Lower leg skin (tissue), 4 donors: Measurements from ENCODE around the gene FGF12. TPM values are rescaled to one million over a fixed set of nuclear protein-coding genes. Genes with fewer than 3 reads are reported as not detected.

ENCODE experiments used
- DNase-seq, 2 donors: peaks; one replicate each; pipeline ENCODE4 v3.0.0-alpha.2; 2019; ENCODE audit warnings: low spot score in 2 of 2
- H3K4me3 ChIP-seq: fragments of 200-600 bp; sonication (generic); 2 replicates; pipeline ENCODE4 v1.5.1; 2017; ENCODE audit warnings: mild to moderate bottlenecking, low read depth; ENCODE audit not compliant: poor library complexity, severe bottlenecking
- CTCF ChIP-seq, 3 donors: fragments of 450-650 bp; IDR thresholded peaks; one replicate each; pipeline ENCODE4 v1.5.1; 2016; ENCODE audit warnings: antibody characterized with exemption in 3 of 3, mild to moderate bottlenecking in 3 of 3, moderate library complexity in 2 of 3
- POLR2A ChIP-seq, 2 donors: fragments of 450-650 bp; IDR thresholded peaks; one replicate each; pipeline ENCODE4 v1.6.1; 2016 to 2017; ENCODE audit warnings: antibody characterized with exemption in 2 of 2, mild to moderate bottlenecking in 1 of 2, moderate library complexity in 1 of 2
- WGBS, 2 donors: methylation state at CpG; one replicate each; pipeline ENCODE4 v1.1.5; 2018; 5-methylcytosine and 5-hydroxymethylcytosine counted together
- intact Hi-C: fragments of 100-400 bp; cut with DNase I; formaldehyde crosslinking; loops from one replicate; pipeline ENCODE4 v1.15.0; 2023; ENCODE audit warnings: low total_unique reads
- total RNA-seq, 4 donors: library from RNA; depleted of rRNA; stranded (reverse); fragments of >200 nt; gene quantifications; one replicate each; pipeline ENCODE4 v1.1.0, GENCODE V29; 2016

The FGF12 gene
- total RNA-seq, 4 donors from 2014 or later: 0.05 to 0.45 (median 0.19) TPM; not detected in 1

- WGBS, 2 donors: 80 to 84% methylated on average over 7 of the region's 7 CpGs
- intact Hi-C loops: no loop called here
- no peak for DNase-seq
- no peak overlapping the region for H3K4me3 ChIP-seq
- TF ChIP-seq POLR2A (IDR thresholded peaks at IDR 0.05) (no peak), CTCF (IDR thresholded peaks at IDR 0.05) (no peak)
Measured at GRCh38 chr3:192212979-192213378, 514.4 kb downstream of the FGF12 start.

GRCh38 chr3:192212335-192212734, 515.0 kb downstream of the FGF12 start:
- 62 to 65% methylated on average over 2 of the region's 2 CpGs for WGBS, 2 donors
- intact Hi-C loops: no loop called here
- H3K4me3 ChIP-seq: no peak overlapping the region
- DNase-seq: no peak
- TF ChIP-seq CTCF (IDR thresholded peaks at IDR 0.05) (no peak), POLR2A (IDR thresholded peaks at IDR 0.05) (no peak)

DNA sequence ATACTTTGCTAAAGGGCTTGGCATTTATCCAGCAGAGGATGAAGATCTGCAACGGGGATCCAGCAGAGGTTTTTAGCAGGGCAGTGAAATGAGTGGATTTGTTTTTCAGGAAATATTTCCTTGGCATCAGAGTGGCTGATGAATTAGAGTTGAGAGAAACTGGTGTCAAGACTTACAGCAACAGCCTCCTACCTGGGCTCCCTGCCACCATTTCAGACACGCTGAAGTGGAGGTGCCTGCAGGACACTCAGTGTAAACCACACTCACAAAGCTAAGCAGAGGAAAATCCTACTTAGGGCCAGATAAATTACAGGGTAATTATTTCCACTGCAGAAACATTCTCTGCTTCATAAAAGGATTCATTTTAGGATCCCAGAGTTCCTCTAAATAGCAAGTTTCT, 519.7 kb downstream of the FGF12 start:
- intact Hi-C loops: no loop called here
- 12 to 13% methylated on average over 2 of the region's 2 CpGs for WGBS, 2 donors
- no peak overlapping the region for H3K4me3 ChIP-seq
- DNase-seq: no peak
- no peak for TF ChIP-seq CTCF (IDR thresholded peaks at IDR 0.05)
- no peak for TF ChIP-seq POLR2A (IDR thresholded peaks at IDR 0.05)

DNA sequence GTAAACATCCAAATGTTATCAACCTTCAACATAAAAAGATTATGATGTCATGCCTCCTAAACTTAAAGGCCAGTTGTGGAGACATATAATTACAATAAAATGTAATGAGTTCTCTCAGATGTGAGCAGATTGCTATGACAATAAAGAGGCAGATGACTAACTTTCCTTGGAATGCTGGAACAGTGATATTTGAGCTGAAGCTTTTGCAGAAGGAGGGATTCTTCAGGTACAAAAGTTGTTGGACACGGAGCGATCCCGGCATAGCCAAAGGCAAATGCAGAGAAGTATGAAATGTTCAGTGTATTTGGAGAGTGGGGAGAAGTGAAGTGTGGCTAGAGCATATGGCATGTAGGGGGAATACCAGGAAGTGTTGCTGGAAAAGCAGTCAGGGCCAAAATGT, 520.1 kb downstream of the FGF12 start:
- intact Hi-C loops: no loop called here
- no peak for TF ChIP-seq POLR2A (IDR thresholded peaks at IDR 0.05)
- TF ChIP-seq CTCF (IDR thresholded peaks at IDR 0.05): no peak
- no peak for DNase-seq
- H3K4me3 ChIP-seq: no peak overlapping the region
- 74 to 78% methylated on average over 3 of the region's 3 CpGs for WGBS, 2 donors

DNA sequence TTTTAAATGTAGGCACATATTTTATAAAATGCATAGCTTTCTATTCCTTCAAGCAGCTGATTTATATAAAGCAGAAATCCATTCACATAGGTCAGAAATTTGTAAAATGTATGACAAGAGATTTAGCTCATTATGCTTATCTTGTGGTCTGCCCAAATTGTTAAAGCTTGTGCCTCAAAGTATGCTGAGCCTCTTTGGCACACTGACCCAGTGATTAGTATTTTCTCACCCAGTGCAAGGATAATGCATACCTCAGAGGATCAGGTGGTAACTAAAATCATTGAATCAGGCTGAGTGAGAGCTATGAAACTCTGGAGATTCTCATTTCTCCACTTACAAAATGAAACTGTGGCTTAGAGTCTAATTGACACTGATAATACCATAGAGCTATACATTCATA, 533.3 kb downstream of the FGF12 start:
- no peak overlapping the region for H3K4me3 ChIP-seq
- no peak for DNase-seq
- no peak for TF ChIP-seq CTCF (IDR thresholded peaks at IDR 0.05)
- TF ChIP-seq POLR2A (IDR thresholded peaks at IDR 0.05): no peak
- intact Hi-C loops: no loop called here

DNA sequence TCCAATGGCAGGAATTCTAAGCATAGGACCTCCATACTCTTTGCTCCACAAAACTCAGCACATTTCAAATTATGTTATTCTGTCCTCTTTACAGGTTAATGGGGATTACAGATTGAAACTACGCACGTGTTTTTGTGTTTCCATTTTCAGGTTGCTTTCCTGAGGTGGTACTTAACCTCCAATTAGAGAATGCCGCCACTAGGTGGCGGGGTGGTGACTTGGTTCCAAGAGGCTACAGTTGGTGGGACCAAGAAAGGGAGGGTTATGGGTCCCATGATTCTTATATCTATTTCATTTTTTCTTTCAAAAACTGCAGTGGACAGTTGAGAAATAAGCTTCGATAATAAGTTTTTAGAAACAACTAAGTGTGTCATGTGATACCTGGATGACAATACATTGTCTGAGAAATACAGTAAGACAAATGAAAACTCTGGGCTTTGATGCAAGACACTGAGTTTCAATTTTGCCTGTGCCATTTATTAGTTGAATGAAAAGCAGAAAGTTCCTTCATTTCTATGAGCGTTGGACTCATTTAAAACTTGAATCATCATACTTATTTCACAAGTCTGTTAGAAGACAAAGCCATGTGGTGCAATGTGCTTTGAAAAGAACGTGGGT, 539.0 kb downstream of the FGF12 start:
- no peak overlapping the region for H3K4me3 ChIP-seq
- DNase-seq: no peak
- no peak for TF ChIP-seq CTCF (IDR thresholded peaks at IDR 0.05)
- intact Hi-C loops: no loop called here
- WGBS, 2 donors: 28 to 32% methylated on average over 7 of the region's 7 CpGs
